Breast epithelium (tissue), 3 donors: Measurements from ENCODE around the gene TCF21.

Experiments used
- CTCF ChIP-seq, 3 donors: fragments of 450-650 bp; IDR thresholded peaks; one replicate each; pipeline ENCODE4 v1.5.1; 2016 to 2017; ENCODE audit warnings: antibody characterized with exemption in 3 of 3, mild to moderate bottlenecking in 3 of 3, moderate library complexity in 3 of 3
- POLR2A ChIP-seq: fragments of 450-650 bp; IDR thresholded peaks from one replicate; pipeline ENCODE4 v1.6.1; 2016; ENCODE audit warnings: antibody characterized with exemption, mild to moderate bottlenecking, moderate library complexity
- POLR2AphosphoS5 ChIP-seq, 3 donors: sonication (generic); formaldehyde crosslinking; IDR thresholded peaks; one replicate each; pipeline ENCODE4 v1.6.1; 2017; ENCODE audit warnings: antibody characterized with exemption in 3 of 3

GRCh38 chr6:133893946-133894345 lies 5.0 kb downstream of the TCF21 start:
- no peak for TF ChIP-seq CTCF (IDR thresholded peaks at IDR 0.05)
- no peak for TF ChIP-seq POLR2A
- TF ChIP-seq POLR2AphosphoS5 (IDR thresholded peaks at IDR 0.05), result no peak
